NCI-H446 (cell line): ENCODE results near the gene PCSK2.
A peak's percentile ranks its signal among the peaks of the same experiment; 100 is the strongest.

Source experiments
- DNase-seq, 2 experiments: peaks; one replicate each; lab custom pipeline; 2025; lab: John Stamatoyannopoulos, UW

PCSK2 gene

GRCh38 chr20:17480696-17481095 is 253.9 kb downstream of the PCSK2 start:
- no peak for DNase-seq

DNA sequence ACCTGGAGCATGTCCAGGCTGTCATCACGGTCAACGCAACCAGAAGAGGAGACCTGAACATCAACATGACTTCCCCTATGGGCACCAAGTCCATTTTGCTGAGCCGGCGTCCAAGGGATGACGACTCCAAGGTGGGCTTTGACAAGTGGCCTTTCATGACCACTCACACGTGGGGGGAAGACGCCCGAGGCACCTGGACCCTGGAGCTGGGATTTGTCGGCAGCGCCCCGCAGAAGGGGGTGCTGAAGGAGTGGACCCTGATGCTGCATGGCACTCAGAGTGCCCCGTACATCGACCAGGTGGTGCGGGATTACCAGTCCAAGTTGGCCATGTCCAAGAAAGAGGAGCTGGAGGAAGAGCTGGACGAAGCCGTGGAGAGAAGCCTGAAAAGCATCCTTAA is 254.8 kb downstream of the PCSK2 start:
- no peak for DNase-seq

GRCh38 chr20:17482536-17482935 is 255.7 kb downstream of the PCSK2 start:
- no peak for DNase-seq

GRCh38 chr20:17485017-17485416 is 258.2 kb downstream of the PCSK2 start:
- no peak for DNase-seq

DNA sequence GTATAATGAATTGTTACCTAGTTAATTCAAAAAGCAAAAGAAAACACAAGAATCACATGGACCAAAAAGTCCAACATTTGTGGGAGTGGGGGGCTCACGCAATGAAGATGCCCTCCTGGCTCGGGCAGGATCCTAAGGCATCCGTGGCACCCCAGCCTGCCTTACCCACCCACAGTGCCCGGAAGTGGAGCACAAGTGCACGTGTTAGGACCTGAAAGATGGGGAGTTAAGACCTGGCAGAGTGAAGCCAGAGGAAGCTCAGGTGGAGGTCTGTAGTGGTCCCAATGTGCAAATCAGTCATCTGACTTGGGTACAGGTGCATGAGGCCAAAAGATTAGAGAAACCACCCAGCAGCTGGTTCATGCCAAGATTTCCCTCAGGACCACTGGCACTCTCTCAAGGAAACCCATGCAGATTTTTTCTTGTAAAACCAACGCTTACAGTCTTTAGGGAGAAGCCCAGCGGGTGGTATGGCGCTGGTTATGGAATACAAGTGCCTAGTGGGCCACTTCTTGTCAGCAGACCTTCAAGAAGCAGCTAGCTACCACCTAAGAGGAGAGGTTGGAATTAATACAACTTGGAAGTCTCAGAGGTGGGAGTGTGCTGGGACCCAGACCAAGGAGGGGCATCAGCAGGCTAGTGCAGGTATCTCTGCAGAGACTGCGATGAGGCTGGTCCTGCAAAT is 262.2 kb downstream of the PCSK2 start:
- no peak for DNase-seq

DNA sequence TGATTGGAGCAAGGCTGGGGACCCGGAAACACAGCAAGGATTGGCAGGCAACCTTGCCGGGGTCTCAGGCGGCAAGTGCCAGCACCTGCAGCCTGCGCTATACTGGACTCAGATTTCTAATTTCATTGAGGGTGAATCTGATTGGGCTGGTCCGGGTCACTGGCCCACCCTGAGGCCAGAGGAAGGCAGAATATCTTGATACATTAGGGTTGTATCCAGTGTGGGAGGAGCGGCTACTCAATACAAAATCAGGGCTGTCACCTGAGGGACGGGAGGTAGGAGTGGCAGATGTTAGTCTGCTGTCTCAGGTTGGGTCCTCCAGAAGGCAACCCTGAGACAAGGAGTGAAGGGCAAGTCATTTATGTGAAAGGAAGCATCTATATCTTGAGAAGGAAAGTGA is 263.7 kb downstream of the PCSK2 start:
- no peak for DNase-seq

DNA sequence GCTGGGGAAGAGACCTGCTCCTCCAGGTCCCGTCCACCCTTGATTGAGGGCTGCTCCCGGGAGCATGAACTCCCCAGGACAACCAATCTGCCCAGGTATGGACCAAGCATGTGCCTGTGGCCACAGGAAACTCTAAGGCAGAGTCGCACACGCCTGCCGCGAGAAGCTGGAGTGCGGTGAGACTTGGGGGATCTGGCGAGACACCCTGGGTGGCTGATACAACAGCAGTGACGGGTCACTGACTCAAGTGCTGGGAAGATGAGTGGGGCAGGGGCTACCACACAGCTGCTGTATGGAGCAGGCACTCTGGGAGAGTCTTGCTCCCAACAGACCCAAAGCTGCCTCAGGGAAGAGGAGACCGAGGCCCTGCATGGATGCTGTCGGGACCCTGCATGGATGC is 264.2 kb downstream of the PCSK2 start:
- DNase-seq: no peak

DNA sequence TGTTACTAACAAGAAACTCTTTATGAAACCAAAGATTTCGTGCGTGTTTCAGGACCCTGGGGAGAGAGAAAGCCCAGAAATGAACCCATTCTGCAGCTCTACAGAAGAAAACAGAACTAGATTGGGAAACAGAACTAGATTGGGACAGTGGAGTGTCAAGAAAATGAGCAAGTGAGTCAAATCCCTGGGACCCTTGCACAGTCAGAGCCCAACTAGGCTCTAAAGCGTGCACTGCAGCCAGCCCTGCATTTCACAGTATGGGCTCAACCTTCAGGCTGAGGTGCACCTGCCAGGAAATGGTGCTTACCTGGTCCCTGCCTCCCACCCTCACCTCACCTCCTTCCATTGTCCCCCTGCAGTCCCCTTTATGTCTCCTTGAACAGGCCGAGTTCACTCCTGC is 264.6 kb downstream of the PCSK2 start:
- no peak for DNase-seq

DNA sequence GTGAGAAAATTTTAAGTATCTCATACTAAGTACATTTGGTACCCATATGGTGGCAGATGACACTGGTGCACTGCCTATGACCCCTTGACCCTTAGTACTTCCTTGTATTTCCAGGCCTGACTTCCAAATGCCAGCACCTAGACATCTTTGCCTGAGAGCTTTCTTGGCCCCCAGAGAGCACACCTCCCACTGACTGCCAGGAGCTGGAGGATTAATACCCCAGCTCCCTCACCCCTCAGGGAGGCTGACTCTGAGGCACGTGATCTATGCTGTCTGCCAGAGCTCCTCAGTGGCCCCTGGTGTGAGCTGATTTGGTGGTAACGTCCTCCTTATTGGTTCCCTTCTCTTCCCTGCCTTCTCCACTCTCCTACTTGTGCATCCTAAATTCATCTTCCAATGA is 266.3 kb downstream of the PCSK2 start:
- no peak for DNase-seq

DNA sequence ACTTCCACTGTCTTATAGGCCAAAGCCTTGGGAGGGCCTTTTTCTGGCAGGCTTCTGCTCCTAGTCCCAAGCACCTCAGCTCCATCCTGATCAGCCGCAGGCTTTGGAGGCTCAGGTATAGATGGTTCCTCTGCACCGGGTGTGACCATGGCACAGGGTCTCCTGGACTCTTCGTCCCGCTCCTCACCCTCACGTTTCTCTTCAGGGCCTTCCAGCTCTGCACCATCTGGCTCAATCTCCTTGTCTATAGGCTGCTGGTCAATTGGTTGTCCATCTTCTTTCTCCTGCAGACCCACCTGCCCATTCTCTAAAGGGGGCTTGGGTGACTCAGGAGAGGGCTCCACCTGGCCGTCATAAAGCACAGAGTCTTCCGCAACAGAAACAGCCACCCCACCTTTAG is 267.4 kb downstream of the PCSK2 start:
- DNase-seq: no peak

DNA sequence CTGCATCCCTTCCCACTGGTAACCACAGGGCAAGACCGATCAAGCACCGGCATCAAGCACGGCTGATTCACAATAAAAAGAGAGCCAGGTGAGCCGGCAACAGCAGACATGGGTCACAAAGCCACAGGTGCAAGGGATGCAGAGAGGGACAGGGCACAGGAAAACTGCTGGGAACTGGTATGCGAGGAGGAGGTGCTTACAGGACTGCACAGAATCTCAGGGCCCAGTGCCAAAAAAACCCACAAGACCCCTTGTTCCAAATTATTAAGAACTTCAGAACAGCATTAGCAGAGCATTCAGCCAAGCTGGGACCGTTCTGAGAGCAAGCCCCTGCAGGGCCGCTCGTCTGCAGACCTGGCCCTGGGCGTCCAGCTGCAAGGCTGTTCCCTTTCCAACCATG is 269.0 kb downstream of the PCSK2 start:
- no peak for DNase-seq

DNA sequence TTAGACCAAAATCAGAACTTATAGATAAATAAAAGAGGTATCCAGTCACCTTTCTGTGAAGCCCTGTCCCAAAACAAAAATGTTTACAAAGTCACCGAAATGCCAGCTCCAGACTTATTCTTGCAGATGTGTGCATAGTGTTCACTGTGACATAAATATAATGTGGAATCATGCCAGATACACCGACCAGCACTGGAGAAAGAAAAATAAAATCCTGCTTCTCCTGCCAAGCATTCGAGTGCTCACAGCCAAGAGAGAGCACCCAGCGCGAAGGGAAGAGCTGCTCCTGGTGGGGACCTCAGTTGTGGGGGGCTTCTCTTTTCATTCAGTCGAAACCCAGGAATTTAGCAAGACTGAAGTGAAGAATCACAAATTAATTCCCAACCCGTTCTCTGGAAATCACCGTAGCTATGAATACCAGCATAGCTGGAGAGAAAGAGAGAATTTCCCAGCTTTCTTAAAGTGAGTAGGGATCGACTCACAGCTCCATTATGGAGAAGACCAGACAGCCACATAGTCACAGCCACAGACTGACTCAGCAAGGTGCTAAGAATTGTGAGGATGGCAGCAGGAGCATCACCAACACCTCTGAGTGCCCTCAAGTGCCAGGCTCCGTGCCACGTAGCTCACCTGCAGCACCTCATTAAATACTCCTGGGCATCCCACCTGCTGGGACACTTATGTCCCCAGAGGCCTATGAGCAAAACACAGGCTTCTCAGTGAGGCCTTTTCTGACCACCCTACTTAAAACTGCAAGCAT is 271.2 kb downstream of the PCSK2 start:
- DNase-seq: peak in 1 of 2 experiments; percentile 43

GRCh38 chr20:17498641-17499040 is 271.8 kb downstream of the PCSK2 start:
- DNase-seq: no peak

DNA sequence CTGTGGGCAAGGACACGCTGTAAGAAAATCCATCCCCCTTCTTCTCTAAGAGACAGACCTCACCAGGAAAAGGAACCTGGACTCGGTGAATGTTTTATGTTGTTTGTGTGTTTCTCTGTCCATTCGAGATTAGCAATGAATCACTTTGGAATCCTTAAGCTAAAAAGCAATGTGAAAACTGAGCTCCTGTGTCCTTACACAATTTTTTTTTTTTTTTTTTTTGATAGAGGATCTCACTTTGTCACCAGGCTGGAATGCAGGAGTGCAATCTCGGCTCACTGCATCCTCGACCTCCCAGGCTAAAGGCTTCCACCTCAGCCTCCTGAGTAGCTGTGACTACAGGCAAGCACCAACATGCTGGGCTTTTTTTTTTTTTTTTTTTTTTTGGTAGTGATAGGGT is 272.2 kb downstream of the PCSK2 start:
- DNase-seq: no peak

GRCh38 chr20:17500271-17500670 is 273.4 kb downstream of the PCSK2 start:
- DNase-seq: no peak

GRCh38 chr20:17500826-17501225 is 274.0 kb downstream of the PCSK2 start:
- DNase-seq: no peak

- no peak for DNase-seq
Measured at GRCh38 chr20:17501701-17502100, 274.9 kb downstream of the PCSK2 start.

DNA sequence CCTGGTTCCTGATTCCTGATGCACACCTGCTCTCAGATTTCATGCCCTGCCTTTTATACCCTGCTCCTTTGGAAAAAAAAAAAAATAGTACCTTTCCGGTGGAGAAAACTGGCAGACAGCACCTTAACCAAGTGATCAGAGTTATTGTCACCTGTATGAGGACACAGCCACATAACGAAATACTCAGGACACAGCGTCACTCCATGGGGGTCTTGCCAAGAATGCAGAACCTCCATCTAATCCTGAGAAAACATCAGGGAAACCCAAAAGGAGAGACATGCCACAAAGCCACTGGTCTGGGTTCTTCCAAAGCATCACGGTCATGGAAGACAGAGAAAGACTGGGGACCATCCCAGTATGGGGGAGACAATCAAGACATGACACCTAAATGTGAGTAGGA is 275.3 kb downstream of the PCSK2 start:
- no peak for DNase-seq

- no peak for DNase-seq
Measured at GRCh38 chr20:17503301-17504065, 276.6 kb downstream of the PCSK2 start.

DNA sequence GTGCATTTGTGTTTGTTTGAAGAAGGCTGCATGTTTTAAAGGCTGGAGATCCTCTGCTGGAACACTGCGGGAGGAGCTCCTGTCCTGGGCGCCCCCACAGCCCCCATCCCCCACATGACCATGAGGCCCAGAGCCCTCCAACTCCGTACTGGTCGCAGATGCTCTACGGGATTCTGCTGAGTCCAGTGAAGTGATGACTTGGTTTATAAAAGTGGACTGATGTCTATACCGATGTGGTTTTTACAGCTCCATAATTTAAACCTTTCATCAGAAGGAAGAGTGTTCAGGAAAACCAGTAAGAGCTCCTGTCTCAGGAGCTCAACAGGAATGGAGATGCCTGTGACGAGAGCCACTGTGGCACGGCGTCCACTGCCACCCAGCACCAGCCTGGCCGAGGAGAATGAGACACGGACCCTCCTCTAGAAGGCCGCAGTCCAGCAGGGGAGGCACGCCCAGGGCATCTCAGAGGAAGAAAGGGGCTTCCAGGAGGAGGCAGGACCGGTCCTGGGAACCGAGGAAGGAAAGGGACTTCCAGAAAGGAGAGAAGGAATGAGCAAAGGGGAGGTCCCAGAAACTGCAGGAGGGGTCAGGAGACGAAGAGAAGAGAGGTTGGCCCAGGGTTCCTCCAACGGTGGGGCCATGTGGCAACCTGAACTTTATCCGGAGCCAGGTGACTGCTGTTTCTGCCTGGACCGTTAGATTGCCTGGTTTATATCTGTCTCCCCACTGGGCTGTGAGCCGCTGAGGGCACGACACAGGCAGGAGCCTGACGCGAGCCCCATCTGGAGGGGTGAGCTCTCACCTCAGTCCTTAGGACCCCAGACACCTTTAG is 277.4 kb downstream of the PCSK2 start:
- no peak for DNase-seq

DNA sequence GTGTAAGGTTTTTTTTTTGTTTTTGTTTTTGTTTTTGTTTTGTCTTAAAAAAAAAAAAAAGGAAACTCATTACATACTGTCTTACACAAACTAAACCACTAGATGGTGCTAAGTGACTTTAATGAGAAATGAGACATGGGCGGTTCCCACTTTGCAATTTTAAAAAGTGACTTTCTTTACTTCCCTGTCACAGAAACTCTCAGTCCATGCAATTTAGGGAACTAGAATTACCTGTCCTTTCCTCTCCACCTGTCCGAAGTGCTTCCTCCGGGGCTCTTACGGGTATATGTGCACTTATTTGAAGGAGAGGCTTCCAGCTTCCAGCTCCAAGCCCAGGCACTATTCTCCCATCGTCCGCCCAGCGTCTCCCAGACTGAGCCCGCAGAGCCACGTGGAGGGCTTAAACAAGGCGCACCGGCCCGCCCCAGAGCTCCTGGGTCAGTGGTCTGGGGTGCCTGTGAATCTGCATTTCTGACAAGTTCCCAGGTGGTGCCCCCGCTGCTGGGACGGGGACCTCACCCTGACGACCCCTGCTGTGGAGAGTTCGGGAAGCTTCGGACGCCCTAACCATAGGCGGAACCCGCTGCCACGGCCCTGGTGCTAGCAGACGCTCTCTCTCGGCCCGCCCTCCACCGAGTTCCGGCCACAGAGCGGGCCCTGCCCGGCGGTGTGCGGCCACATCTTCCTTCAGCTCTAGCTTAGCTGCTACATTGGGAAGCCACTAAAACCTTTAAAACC is 278.2 kb downstream of the PCSK2 start:
- peak; percentile 15 to 67 for DNase-seq
